Right atrium auricular region (tissue), 2 donors: ENCODE results near the gene AFAP1. TPM values are rescaled to one million over a fixed set of nuclear protein-coding genes. Genes with fewer than 3 reads are reported as not detected.

Experiments used
- DNase-seq: peaks from one replicate; pipeline ENCODE4 v3.0.0-alpha.2; 2019; ENCODE audit warnings: low spot score
- H3K27ac ChIP-seq, 2 donors: fragments of 200-600 bp; sonication (generic); 1 replicate in 1 of 2; 2 replicates in 1 of 2; pipeline ENCODE4 v1.5.1; 2016 to 2019
- H3K27me3 ChIP-seq, 2 donors: fragments of 200-600 bp; sonication (generic); one replicate each; pipeline versions ENCODE4 v1.5.1 to v1.6.0; 2017 to 2019
- H3K36me3 ChIP-seq: fragments of 200-600 bp; sonication (generic); one replicate; pipeline ENCODE4 v1.5.1; 2016
- H3K4me1 ChIP-seq, 2 donors: fragments of 200-600 bp; sonication (generic); one replicate each; pipeline versions ENCODE4 v1.5.1 to v1.6.0; 2017 to 2019
- H3K4me3 ChIP-seq, 2 donors: fragments of 200-600 bp; sonication (generic); 1 replicate in 1 of 2; 2 replicates in 1 of 2; pipeline ENCODE4 v1.5.1; 2017 to 2019; ENCODE audit warnings: mild to moderate bottlenecking in 1 of 2, moderate library complexity in 1 of 2
- H3K9me3 ChIP-seq, 2 donors: fragments of 200-600 bp; sonication (generic); one replicate each; pipeline ENCODE4 v1.5.1; 2019
- total RNA-seq, 2 donors: library from RNA; depleted of rRNA; stranded (reverse); fragments of >200 nt; gene quantifications; one replicate each; pipeline ENCODE4 v1.1.0, GENCODE V29; 2016
- TF ChIP-seq, protein P1 (sequence below), 2 donors: fragments of 200-600 bp; sonication (generic); IDR thresholded peaks; one replicate each; pipeline ENCODE4 v1.5.1; 2019; ENCODE audit warnings: antibody characterized with exemption in 2 of 2

The AFAP1 gene
- total RNA-seq, 2 donors from 2014 or later: 16.2 to 27.2 TPM

GRCh38 chr4:7861440-7861881 lies 78.2 kb downstream of the AFAP1 start:
- no peaks in the 10 kb centered on the region for H3K27me3 ChIP-seq
- DNase-seq: no peak
- no peaks in the 10 kb centered on the region for H3K9me3 ChIP-seq
- peaks cover 4% of the 10 kb centered on the region for H3K36me3 ChIP-seq
- H3K4me3 ChIP-seq: no peak overlapping the region
- no peak overlapping the region for H3K27ac ChIP-seq
- TF ChIP-seq, protein P1, sequence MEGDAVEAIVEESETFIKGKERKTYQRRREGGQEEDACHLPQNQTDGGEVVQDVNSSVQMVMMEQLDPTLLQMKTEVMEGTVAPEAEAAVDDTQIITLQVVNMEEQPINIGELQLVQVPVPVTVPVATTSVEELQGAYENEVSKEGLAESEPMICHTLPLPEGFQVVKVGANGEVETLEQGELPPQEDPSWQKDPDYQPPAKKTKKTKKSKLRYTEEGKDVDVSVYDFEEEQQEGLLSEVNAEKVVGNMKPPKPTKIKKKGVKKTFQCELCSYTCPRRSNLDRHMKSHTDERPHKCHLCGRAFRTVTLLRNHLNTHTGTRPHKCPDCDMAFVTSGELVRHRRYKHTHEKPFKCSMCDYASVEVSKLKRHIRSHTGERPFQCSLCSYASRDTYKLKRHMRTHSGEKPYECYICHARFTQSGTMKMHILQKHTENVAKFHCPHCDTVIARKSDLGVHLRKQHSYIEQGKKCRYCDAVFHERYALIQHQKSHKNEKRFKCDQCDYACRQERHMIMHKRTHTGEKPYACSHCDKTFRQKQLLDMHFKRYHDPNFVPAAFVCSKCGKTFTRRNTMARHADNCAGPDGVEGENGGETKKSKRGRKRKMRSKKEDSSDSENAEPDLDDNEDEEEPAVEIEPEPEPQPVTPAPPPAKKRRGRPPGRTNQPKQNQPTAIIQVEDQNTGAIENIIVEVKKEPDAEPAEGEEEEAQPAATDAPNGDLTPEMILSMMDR (IDR thresholded peaks at IDR 0.05): no peak
- peaks cover 0 to 24% of the 10 kb centered on the region in 2 donors for H3K4me1 ChIP-seq

- TF ChIP-seq, protein P1 (IDR thresholded peaks at IDR 0.05): no peak
Measured at GRCh38 chr4:7860600-7861163, 79.0 kb downstream of the AFAP1 start.

DNA sequence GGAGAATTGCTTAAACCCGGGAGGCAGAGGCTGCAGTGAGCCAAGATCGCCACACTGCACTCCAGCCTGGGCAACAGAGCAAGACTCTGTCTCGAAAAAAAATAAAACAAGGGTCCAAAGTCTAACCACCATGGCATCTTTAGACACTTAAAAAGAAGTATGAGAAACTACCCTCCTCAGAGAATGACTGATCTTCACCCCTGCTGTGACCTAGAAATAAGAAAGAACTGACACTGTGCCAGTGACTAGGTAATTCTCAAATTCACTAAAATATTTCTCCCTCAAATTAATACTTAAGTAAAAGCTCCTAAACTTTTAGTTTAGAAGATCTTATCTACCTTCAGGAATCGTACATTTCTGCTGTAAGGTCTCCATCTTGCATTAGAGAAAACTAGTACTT lies 80.3 kb downstream of the AFAP1 start:
- H3K4me3 ChIP-seq: no peak overlapping the region
- H3K9me3 ChIP-seq: no peaks in the 10 kb centered on the region
- no peak overlapping the region for H3K27ac ChIP-seq
- no peaks in the 10 kb centered on the region for H3K27me3 ChIP-seq
- peaks cover 14% of the 10 kb centered on the region for H3K36me3 ChIP-seq
- no peak for DNase-seq
- TF ChIP-seq, protein P1 (IDR thresholded peaks at IDR 0.05): no peak
- peaks cover 0 to 32% of the 10 kb centered on the region in 2 donors for H3K4me1 ChIP-seq

More at GRCh38 chr4:7860600-7861163, 79.0 kb downstream of the AFAP1 start:
- Histone ChIP-seq H3K9me3 (no peaks in the 10 kb centered on the region), H3K36me3 (peaks cover 4% of the 10 kb centered on the region), H3K4me1 (peaks cover 0 to 29% of the 10 kb centered on the region in 2 donors), H3K27me3 (no peaks in the 10 kb centered on the region), H3K27ac (no peak overlapping the region), H3K4me3 (no peak overlapping the region)
- no peak for DNase-seq

GRCh38 chr4:7858498-7858897 lies 81.2 kb downstream of the AFAP1 start:
- DNase-seq: no peak
- Histone ChIP-seq H3K4me3 (no peak overlapping the region), H3K27ac (no peak overlapping the region), H3K9me3 (no peaks in the 10 kb centered on the region), H3K36me3 (peaks cover 16% of the 10 kb centered on the region), H3K4me1 (peaks cover 0 to 32% of the 10 kb centered on the region in 2 donors), H3K27me3 (no peaks in the 10 kb centered on the region)
- TF ChIP-seq, protein P1 (IDR thresholded peaks at IDR 0.05): no peak

GRCh38 chr4:7857993-7858392 lies 81.7 kb downstream of the AFAP1 start:
- DNase-seq: no peak
- no peaks in the 10 kb centered on the region for H3K9me3 ChIP-seq
- H3K4me3 ChIP-seq: no peak overlapping the region
- H3K27ac ChIP-seq: peak overlapping the region; percentile 36 to 61
- TF ChIP-seq, protein P1 (IDR thresholded peaks at IDR 0.05): no peak
- no peaks in the 10 kb centered on the region for H3K27me3 ChIP-seq
- peaks cover 21% of the 10 kb centered on the region for H3K36me3 ChIP-seq
- H3K4me1 ChIP-seq: peaks cover 0 to 34% of the 10 kb centered on the region in 2 donors

GRCh38 chr4:7857238-7857701 lies 82.4 kb downstream of the AFAP1 start:
- peaks cover 22% of the 10 kb centered on the region for H3K36me3 ChIP-seq
- H3K4me3 ChIP-seq: no peak overlapping the region
- no peak for DNase-seq
- H3K4me1 ChIP-seq: peaks cover 0 to 33% of the 10 kb centered on the region in 2 donors
- TF ChIP-seq, protein P1 (IDR thresholded peaks at IDR 0.05): no peak
- H3K27ac ChIP-seq: peak overlapping the region; percentile 36 to 61
- H3K9me3 ChIP-seq: no peaks in the 10 kb centered on the region
- no peaks in the 10 kb centered on the region for H3K27me3 ChIP-seq
